ENCODE measurements around the gene LCN15.
A peak's percentile ranks its signal among the peaks of the same experiment; 100 is the strongest.
"Not testable (repeated sequence)": the region's sequence is repeated elsewhere in the genome, so short reads cannot be mapped to it uniquely, and the experiment has no call there.

The LCN15 gene

DNA sequence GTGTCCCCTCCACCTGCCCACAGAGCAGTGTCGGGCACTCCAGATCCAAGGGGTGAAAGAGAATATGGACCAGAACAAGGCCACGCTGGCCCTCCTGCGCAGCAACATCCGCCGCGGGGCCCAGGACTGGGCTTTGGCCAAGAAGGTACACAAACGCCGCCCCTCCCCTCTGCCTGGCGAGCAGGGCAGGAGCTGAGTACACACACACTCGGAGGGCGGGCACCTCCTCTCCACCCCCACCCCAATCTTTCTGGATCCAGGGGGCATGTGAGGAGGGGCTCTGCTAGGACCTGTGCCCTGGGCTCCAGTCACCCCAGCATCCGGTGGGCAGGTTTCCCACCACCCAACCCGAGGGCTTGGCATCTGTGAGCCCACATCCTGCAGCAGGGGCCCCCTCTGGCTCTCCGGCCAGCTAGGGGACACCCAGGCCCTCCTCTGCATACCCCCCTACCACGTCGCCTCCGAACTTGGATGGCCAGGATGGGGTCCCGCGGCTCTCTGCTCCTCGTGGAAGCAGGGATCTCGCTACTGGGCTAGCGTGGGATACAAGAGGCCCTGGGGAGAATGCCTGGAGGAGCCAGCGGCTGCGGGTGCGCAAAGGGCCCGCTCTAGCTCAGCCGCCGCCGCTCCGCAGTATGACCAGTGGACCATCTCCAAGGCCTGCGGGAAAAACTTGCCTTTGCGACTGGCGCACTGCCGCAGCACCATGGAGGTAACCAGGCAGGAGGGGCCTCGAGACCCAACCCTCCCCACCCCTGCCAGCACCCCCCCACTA lies 34.9 kb upstream of the LCN15 start:
- Histone ChIP-seq H3K4me3 (ENCODE audit: control insufficient read depth in 1 of 7, extremely low read depth in 1 of 7, insufficient read depth in 4 of 7, low read depth in 2 of 7, low read length in 6 of 7) (peak overlapping the region in 5 of 7 experiments; percentile 29 to 79 (median 58)), H3K4me1 (ENCODE audit: control extremely low read depth in 1 of 4, control insufficient read depth in 4 of 4, insufficient read depth in 4 of 4, low read length in 3 of 4) (peaks cover 0 to 27% (median 25%) of the 10 kb centered on the region in 4 experiments), H3K27ac (ENCODE audit: insufficient read depth in 1 of 2, low read depth in 1 of 2, low read length in 2 of 2, poor library complexity in 1 of 2, severe bottlenecking in 2 of 2) (no peak overlapping the region), H3K27me3 (replicated peaks in 2 of 5; ENCODE audit: control insufficient read depth in 4 of 5, insufficient read depth in 5 of 5, low read length in 4 of 5) (peaks cover 0 to 26% (median 5%) of the 10 kb centered on the region in 5 experiments), H3K36me3 (ENCODE audit: control insufficient read depth in 4 of 4, insufficient read depth in 4 of 4, low read length in 3 of 4) (peaks cover 0 to 3% (median 0%) of the 10 kb centered on the region in 4 experiments), H3K9me3 (ENCODE audit: control extremely low read depth in 1 of 5, control insufficient read depth in 4 of 5, insufficient read depth in 2 of 5, low read depth in 1 of 5, low read length in 4 of 5) (no peaks in the 10 kb centered on the region)
- CTCF ChIA-PET, result interaction anchor here (1.1 kb wide), 1 partner anchor 12 kb away, joined by 4 read pairs; no protein-coding TSS in a partner anchor
- DNase-seq, result peak in 1 of 3 donors; percentile 28
- POLR2A ChIA-PET, result no interaction called here
- 22% methylated on average over 25 of the region's 35 CpGs for WGBS (ENCODE audit: insufficient coverage)

- CTCF ChIA-PET, result interaction anchor here (1.1 kb wide), 1 partner anchor 11 kb away, joined by 4 read pairs; no protein-coding TSS in a partner anchor
- WGBS (ENCODE audit: insufficient coverage), result 94% methylated on average over 3 of the region's 6 CpGs
- Histone ChIP-seq H3K4me1 (ENCODE audit: control extremely low read depth in 1 of 4, control insufficient read depth in 4 of 4, insufficient read depth in 4 of 4, low read length in 3 of 4) (peaks cover 0 to 27% (median 25%) of the 10 kb centered on the region in 4 experiments), H3K4me3 (ENCODE audit: control insufficient read depth in 1 of 7, extremely low read depth in 1 of 7, insufficient read depth in 4 of 7, low read depth in 2 of 7, low read length in 6 of 7) (no peak overlapping the region), H3K27me3 (replicated peaks in 2 of 5; ENCODE audit: control insufficient read depth in 4 of 5, insufficient read depth in 5 of 5, low read length in 4 of 5) (peaks cover 0 to 26% (median 5%) of the 10 kb centered on the region in 5 experiments), H3K9me3 (ENCODE audit: control extremely low read depth in 1 of 5, control insufficient read depth in 4 of 5, insufficient read depth in 2 of 5, low read depth in 1 of 5, low read length in 4 of 5) (no peaks in the 10 kb centered on the region), H3K27ac (ENCODE audit: insufficient read depth in 1 of 2, low read depth in 1 of 2, low read length in 2 of 2, poor library complexity in 1 of 2, severe bottlenecking in 2 of 2) (no peak overlapping the region), H3K36me3 (ENCODE audit: control insufficient read depth in 4 of 4, insufficient read depth in 4 of 4, low read length in 3 of 4) (peaks cover 0 to 2% (median 0%) of the 10 kb centered on the region in 4 experiments)
- DNase-seq, result no peak
- POLR2A ChIA-PET, result no interaction called here
Measured at GRCh38 chr9:136798708-136799078, 34.4 kb upstream of the LCN15 start.

- H3K9me3 ChIP-seq (ENCODE audit: control extremely low read depth in 1 of 5, control insufficient read depth in 4 of 5, insufficient read depth in 2 of 5, low read depth in 1 of 5, low read length in 4 of 5); POLR2A ChIA-PET; CTCF ChIA-PET; DNase-seq; H3K4me3 ChIP-seq (ENCODE audit: control insufficient read depth in 1 of 7, extremely low read depth in 1 of 7, insufficient read depth in 4 of 7, low read depth in 2 of 7, low read length in 6 of 7); H3K27ac ChIP-seq (ENCODE audit: insufficient read depth in 1 of 2, low read depth in 1 of 2, low read length in 2 of 2, poor library complexity in 1 of 2, severe bottlenecking in 2 of 2): not testable (repeated sequence)
- WGBS (ENCODE audit: insufficient coverage), result 50% methylated on average over 9 of the region's 10 CpGs
- H3K27me3 ChIP-seq (replicated peaks in 2 of 5; ENCODE audit: control insufficient read depth in 4 of 5, insufficient read depth in 5 of 5, low read length in 4 of 5), result peaks cover 0 to 24% (median 5%) of the 10 kb centered on the region in 5 experiments
- peaks cover 0 to 41% (median 34%) of the 10 kb centered on the region in 4 experiments for H3K4me1 ChIP-seq (ENCODE audit: control extremely low read depth in 1 of 4, control insufficient read depth in 4 of 4, insufficient read depth in 4 of 4, low read length in 3 of 4)
- peaks cover 0 to 17% (median 4%) of the 10 kb centered on the region in 4 experiments for H3K36me3 ChIP-seq (ENCODE audit: control insufficient read depth in 4 of 4, insufficient read depth in 4 of 4, low read length in 3 of 4)
Measured at GRCh38 chr9:136796775-136797347, 32.5 kb upstream of the LCN15 start.

DNA sequence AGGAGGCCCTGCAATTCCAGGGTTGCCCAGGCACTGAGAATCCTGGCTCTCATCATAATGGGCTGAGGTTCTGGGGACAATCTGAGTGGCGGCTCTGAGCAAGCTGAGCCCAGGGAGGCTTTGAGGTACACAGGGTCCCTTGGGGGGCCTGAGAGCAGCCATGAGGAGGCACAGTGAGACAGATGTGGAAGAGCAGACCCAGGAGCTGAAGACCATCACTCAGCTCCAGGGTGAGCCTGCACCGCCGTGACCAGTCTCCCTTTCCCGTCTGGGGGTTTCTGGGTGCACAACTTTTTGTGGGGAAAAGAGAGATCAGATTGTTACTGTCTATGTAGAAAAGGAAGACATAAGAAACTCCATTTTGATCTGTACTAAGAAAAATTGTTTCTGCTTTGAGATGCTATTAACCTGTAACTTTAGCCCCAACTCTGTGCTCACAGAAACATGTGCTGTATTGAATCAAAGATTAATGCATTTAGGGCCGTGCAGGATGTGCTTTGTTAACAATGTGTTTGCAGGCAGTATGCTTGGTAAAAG lies 32.0 kb upstream of the LCN15 start, which contains the start of gene CCDC183:
Gene CCDC183, plus strand, starts transcription at position 101 of the 537 bp plus-strand sequence. Its CDS starts 60 bp downstream, at position 161.
- DNase-seq, result no peak
- Histone ChIP-seq H3K4me1 (ENCODE audit: control extremely low read depth in 1 of 4, control insufficient read depth in 4 of 4, insufficient read depth in 4 of 4, low read length in 3 of 4) (peaks cover 0 to 43% (median 36%) of the 10 kb centered on the region in 4 experiments), H3K4me3 (ENCODE audit: control insufficient read depth in 1 of 7, extremely low read depth in 1 of 7, insufficient read depth in 4 of 7, low read depth in 2 of 7, low read length in 6 of 7) (no peak within 1 kb of the TSS), H3K36me3 (ENCODE audit: control insufficient read depth in 4 of 4, insufficient read depth in 4 of 4, low read length in 3 of 4) (peaks cover 0 to 17% (median 4%) of the 10 kb centered on the region in 4 experiments), H3K27ac (ENCODE audit: insufficient read depth in 1 of 2, low read depth in 1 of 2, low read length in 2 of 2, poor library complexity in 1 of 2, severe bottlenecking in 2 of 2) (no peak within 1 kb of the TSS), H3K9me3 (ENCODE audit: control extremely low read depth in 1 of 5, control insufficient read depth in 4 of 5, insufficient read depth in 2 of 5, low read depth in 1 of 5, low read length in 4 of 5) (no peaks in the 10 kb centered on the region), H3K27me3 (replicated peaks in 2 of 5; ENCODE audit: control insufficient read depth in 4 of 5, insufficient read depth in 5 of 5, low read length in 4 of 5) (peaks cover 0 to 24% (median 5%) of the 10 kb centered on the region in 5 experiments)
- POLR2A ChIA-PET, result no interaction called here
- 88% methylated on average over 1 of the region's 5 CpGs for WGBS (ENCODE audit: insufficient coverage)
- CTCF ChIA-PET, result interaction anchor here (0.6 to 0.9 kb wide), 2 partner anchors 11 to 251 kb away, joined by 3 read pairs; partner anchors contain the start of gene RABL6

DNA sequence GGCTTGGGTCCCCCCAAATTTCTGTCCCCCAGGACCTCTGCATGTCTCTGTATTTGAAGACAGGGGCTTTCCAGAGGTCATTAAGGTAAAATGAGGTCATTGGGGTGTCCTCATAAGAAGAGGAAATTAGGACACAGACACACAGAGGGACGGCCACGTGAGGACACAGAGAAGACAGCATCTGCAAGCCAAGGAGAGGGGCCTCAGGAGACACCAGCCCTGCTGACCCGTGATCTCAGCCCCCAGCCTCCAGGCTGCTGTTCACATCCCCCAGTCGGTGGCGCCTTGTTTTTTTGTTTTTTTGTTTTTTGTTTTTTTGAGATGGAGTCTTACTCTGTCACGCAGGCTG lies 30.7 kb upstream of the LCN15 start:
- Histone ChIP-seq H3K27me3 (replicated peaks in 2 of 5; ENCODE audit: control insufficient read depth in 4 of 5, insufficient read depth in 5 of 5, low read length in 4 of 5) (peaks cover 0 to 24% (median 5%) of the 10 kb centered on the region in 5 experiments), H3K4me3 (ENCODE audit: control insufficient read depth in 1 of 7, extremely low read depth in 1 of 7, insufficient read depth in 4 of 7, low read depth in 2 of 7, low read length in 6 of 7) (no peak overlapping the region), H3K9me3 (ENCODE audit: control extremely low read depth in 1 of 5, control insufficient read depth in 4 of 5, insufficient read depth in 2 of 5, low read depth in 1 of 5, low read length in 4 of 5) (no peaks in the 10 kb centered on the region), H3K27ac (ENCODE audit: insufficient read depth in 1 of 2, low read depth in 1 of 2, low read length in 2 of 2, poor library complexity in 1 of 2, severe bottlenecking in 2 of 2) (no peak overlapping the region), H3K4me1 (ENCODE audit: control extremely low read depth in 1 of 4, control insufficient read depth in 4 of 4, insufficient read depth in 4 of 4, low read length in 3 of 4) (peaks cover 0 to 39% (median 31%) of the 10 kb centered on the region in 4 experiments), H3K36me3 (ENCODE audit: control insufficient read depth in 4 of 4, insufficient read depth in 4 of 4, low read length in 3 of 4) (peaks cover 0 to 17% (median 4%) of the 10 kb centered on the region in 4 experiments)
- ChIA-PET CTCF (interaction anchor here (1.7 to 2.0 kb wide), 2 partner anchors 18 to 20 kb away, joined by 4 to 5 read pairs; no protein-coding TSS in a partner anchor), POLR2A (no interaction called here)
- DNase-seq, result no peak
- 95% methylated on average over 4 of the region's 6 CpGs for WGBS (ENCODE audit: insufficient coverage)

DNA sequence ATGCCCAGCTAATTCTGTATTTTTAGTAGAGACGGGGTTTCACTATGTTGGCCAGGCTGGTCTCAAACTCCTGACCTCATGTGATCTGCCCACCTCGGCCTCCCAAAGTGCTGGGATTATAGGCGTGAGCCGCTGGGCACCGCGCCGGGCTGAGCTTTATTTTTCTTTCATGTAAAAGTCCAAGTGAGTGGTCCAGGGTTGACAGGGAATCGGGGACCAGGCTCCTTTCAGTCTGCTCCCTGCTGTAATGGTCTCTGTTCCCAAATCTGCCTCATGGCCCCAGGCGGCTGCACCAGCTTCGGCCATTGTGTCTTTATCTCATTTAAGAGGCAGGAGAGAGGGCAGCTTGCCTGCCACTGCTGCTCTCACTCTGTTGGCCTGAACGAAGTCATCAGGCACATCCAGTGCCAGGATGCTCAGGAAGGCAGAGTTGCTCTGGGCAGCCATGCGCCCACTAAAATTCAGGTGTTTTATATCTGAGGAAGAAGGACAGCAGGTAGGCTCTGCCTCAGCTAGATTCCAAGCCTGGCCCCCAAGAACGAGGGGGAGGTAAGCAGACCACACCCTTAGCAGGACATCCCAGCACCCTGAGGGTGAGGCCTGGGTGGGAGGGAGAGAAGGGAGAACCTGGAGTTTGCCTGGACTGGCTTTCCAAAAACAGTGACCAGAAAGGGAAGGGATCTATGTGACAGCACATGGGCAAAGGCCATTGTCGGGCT lies 30.1 kb upstream of the LCN15 start:
- H3K27ac ChIP-seq (ENCODE audit: insufficient read depth in 1 of 2, low read depth in 1 of 2, low read length in 2 of 2, poor library complexity in 1 of 2, severe bottlenecking in 2 of 2), result no peak overlapping the region
- ChIA-PET POLR2A (no interaction called here), CTCF (interaction anchor here (0.8 to 2.0 kb wide), 11 partner anchors 8 to 274 kb away, joined by 3 to 7 read pairs (median 4); partner anchors contain the start of gene RABL6)
- peaks cover 0 to 17% (median 4%) of the 10 kb centered on the region in 4 experiments for H3K36me3 ChIP-seq (ENCODE audit: control insufficient read depth in 4 of 4, insufficient read depth in 4 of 4, low read length in 3 of 4)
- no peak overlapping the region for H3K4me3 ChIP-seq (ENCODE audit: control insufficient read depth in 1 of 7, extremely low read depth in 1 of 7, insufficient read depth in 4 of 7, low read depth in 2 of 7, low read length in 6 of 7)
- H3K27me3 ChIP-seq (replicated peaks in 2 of 5; ENCODE audit: control insufficient read depth in 4 of 5, insufficient read depth in 5 of 5, low read length in 4 of 5), result peaks cover 0 to 23% (median 5%) of the 10 kb centered on the region in 5 experiments
- DNase-seq, result no peak
- no peaks in the 10 kb centered on the region for H3K9me3 ChIP-seq (ENCODE audit: control extremely low read depth in 1 of 5, control insufficient read depth in 4 of 5, insufficient read depth in 2 of 5, low read depth in 1 of 5, low read length in 4 of 5)
- peaks cover 0 to 34% (median 26%) of the 10 kb centered on the region in 4 experiments for H3K4me1 ChIP-seq (ENCODE audit: control extremely low read depth in 1 of 4, control insufficient read depth in 4 of 4, insufficient read depth in 4 of 4, low read length in 3 of 4)
- WGBS (ENCODE audit: insufficient coverage), result 94% methylated on average over 11 of the region's 14 CpGs

All from common myeloid progenitor, CD34-positive (primary cell).